ENCODE data around the gene HOXC11.

Gene HOXC11

DNA sequence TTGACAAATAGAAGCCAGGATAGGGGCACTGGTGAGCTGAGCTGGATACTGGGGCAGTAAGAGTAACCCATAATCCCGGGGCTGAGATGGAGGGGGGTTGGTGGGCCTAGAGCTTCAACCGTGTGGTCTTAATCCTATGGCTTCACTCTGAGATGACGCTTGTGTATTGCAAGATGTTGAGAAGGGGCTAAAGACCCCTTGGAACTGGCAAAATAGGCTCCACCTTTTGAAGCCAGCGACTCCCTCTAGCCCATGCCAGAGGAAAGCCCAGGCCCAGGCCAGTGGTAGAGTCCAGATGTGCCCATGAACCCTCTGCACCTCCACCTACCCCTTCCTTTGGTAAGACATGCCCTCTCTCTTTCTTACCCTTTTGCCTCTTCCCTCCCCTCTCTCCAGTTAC, 13.6 kb upstream of the HOXC11 start:
- no peak for DNase-seq

DNA sequence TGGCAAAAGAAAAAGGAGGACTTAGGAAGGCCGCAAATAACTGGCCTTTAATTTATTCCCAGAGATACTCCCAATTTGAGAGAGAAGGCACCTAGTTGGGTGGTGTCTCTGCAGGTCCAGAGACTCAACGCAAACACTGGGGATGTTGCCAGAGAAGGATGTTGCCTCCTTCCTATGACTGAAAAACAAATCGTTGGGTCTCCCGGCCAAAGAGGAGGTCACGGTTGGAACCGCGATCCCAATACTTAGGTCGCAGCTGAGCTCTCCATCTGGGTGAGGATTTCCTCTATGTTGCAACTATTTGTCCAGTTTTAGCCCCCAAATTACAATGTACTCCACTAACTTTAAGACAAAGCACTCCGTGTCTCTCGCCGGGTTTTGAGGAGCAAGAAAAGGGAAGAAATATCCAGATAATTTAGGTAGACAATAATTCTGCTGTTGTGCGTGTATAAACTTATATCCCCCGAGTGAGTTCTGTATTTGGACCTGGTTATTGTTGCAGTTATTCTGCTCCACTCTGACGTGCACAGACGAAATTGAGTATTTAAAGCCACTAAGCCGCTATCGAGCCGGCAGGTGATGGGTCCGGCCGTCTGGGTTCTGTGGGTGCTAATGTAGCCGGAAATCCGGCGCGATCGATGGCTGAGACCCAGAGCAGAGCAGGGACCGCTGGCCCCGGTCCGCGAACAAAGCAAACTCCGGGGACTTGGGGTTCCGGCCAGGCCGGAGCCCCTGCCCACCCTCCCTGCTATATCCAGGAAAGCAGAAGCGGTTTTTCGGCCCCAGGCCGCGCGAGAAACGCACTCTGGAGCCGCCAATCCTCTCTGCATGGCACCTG, 12.5 kb upstream of the HOXC11 start:
- no peak for DNase-seq

DNA sequence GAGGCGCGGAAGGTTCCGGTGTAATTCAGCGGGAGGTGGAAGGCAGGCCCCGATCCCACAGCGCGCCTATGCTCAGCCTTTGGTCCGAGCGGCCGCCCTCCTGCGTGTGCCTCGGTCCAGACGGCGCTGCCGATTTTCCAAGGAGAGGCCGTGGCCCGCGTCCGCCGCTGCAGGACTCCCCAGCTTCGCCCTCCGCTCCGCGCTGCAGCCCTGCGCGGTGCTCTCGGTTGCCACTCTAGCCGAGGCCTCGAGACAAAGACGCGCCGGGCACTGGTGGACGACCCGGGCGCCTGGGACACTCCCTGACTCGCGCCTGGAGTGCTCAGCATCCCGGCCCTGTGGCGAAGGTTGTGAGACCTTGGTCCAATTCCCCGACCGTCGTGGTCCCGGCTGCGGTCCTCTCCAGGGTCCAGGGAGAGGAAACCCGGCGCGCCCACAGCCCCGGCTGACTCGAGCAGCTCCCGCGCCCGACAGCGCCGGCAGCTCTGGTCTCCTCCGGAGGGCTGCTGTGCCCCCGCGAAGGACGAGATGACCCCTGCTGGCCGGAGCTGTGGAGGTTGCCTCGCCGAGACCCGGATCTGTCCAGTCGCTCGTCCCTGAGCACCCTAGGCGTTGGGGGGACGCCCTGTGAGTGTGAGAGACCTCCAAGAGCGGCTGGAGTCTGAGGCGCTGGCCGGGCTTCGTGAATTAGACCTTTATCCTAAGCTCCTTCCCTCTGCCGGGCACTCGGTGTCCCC, 11.7 kb upstream of the HOXC11 start:
- no peak for DNase-seq

DNA sequence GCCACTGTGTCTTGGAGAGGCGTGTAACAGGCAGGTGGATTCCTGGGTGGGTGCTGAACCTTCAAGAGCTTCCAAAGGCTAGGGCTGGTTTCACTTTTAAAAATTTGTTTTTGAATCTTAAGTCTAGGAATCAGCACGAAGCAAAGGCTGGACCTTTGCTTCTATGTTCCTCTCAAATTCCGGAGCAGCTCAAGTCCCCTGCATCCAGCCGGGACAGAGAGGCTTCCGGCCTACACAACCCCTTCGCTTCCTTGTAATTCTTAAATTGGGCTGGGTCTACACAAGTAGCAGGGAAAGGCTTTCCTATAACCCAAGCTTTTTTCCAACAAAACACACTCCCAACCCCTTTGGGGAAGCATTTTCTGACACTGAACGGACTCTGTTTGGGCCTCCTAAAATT, 9.9 kb upstream of the HOXC11 start:
- no peak for DNase-seq

DNA sequence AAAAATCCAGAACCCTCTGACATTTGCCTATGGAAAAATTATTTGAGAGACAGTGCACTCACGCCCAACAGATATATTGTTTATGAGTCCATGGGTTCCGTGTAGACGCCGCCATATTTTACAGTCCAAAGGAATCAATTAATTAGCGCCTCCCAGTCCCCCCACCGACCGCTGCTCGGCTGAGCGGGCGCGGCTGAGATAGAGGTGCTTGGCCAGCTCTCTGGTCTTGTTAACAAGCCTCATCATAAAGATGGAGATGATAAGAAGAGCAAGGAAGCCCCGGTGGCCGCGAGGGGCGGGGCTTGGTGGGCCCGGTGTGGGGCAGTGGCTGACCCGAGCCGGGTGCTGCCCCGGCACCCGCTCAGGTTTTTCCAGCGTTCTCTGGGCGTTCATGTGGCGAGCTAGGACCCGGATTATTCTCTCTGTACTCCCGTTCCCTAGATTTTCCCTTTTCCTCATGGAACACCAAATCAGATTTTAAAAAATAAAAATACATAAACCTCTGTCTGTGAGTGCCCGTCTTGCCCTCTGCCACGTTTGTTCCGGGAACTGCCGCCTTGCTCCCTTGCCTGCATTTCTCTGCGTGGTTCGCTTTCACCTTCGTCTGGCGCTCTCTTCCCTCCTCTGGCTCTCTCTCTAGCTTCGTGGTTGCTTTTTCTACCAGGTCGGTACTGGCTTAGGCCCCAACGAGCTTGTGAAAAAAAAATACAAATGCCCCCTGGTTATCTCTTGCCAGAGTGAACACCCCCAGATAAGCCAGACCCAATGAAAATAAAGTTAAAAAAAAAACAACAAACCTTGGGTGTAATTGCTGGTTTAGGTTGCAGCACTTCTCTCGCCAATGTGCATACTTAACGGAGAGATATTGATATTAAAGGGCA, 9.3 kb upstream of the HOXC11 start:
- DNase-seq, result no peak

DNA sequence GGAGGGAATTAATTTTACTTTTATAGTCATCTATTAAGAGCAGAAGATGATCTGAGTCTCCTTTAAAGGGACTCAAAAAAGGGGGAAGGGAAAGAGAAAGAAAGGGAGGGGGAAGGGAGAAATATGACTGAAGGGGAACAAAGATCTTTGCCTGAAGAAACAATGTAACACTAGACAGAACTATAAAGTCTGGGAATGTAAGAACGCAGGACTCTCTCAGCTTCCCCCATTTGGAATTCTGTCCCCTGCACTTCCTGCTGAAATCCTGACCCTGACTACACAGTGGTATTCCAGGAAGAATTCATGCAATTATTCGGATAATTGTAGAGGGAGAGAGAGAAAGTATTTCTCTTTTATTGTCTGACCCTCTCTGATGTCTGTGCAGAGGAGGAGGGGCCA, 8.6 kb upstream of the HOXC11 start:
- no peak for DNase-seq

DNA sequence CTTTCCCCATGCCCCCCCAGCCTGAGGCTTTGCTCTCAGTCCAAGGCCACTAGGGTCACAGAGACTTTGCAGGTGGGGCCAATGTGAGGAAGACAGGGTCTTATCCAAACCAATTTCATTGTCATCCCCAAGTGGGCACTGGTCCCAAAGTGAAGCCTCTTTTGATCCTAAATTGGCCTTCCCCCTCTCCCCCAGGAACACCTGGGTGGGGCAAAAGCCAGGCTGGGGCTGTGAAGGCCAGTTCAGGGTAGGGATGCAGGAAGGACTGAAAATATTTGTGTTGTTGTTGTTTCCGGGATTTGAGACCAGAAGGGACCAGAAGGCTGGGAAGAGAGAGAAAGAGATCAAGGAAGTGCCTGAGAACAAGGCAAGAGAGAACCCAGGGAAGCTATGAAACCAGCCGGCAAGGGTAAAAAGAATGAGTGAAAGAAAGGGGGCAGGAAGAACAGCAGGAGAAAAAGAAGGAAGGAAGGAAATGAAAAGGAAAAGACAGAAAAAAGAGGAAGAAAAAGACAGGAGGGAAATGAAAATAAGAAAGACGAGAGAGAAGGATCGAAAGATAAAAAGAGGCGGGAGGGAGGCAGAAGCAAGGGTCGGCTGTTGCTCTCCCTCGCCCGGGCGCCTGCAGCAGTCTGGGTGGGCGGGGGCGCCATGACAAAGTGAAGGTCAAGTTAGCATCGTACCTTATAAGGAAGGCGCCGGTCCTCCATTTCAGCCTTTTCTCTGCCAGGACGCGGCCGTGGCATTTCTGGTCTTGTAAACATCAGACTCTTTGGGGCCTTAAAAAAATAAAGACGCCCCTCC, 7.4 kb upstream of the HOXC11 start:
- DNase-seq, result no peak

DNA sequence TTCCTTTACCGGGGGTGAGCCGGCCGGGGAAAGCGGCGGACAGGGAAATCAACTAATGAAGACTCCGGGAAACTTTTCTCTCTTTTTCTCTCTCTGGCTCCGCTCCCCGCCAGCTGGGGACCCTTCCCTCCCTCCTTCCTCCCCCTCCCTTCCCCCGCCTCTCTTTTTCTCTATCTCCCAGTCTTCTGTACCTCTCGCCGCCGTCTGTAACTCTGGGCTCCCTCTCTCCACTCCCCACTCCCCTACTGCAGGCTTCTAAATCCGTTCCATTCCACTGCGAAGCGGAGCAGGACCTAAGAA, 6.9 kb upstream of the HOXC11 start:
- DNase-seq, result no peak

DNA sequence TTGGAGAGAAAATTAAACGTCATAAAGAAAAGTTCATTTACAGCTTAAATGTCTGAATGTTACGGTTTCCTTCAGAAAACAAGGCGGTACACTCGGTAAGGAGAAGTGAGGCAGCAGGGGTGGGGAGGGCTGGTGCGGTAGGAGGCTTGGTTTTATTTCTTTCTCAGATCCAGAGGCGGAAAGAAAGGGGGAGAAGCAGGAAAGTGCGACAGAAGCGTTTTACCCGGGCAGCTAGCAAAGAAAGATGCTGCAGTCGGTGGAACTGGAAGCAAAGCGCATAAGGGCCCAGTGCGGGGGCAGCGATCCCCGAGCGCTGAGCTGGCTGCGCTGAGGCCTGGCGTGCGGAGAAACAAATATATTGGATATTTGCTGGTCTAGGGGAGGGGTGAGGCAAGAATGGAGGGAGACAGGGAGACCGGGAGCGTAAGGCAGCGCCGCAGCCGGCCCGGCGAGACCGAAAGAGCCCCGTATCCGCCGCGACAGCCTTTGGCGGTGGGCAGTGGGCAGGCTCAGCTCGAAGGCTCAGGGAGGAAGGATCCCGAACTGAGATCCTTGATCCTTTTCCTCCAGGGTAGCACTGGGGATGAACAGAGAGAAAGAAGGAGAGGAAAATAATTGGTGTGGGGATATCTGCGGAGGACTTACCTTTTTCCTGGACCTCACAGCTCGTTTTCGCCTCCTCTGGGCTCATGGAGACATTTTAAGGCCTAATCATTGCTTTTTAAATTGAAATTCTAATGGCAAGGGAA, 6.4 kb upstream of the HOXC11 start:
- DNase-seq, result no peak

DNA sequence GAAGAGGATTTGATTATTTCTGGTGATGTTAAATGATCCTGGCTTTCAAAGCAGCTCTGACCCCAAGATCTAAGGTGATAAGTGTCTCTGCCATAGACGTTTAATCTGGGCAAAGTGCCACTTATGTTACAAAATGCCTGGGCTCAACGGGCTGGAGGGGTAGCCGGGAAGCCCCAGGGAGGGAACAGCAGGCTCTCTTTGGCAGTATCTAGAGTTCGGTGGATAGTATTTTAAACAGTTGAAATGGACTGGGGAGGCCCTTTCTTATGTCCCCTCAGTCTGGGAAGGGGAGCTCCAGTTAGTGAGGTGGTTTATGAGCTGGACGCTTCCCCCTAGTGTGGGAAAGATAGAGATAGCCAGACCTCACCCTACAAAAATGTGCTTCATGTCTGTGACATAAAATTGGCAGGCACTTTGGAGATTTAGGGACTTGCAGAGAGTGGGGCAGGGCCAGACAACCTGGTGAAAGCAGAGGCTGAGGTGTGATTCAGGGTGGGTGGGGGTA, 5.5 kb upstream of the HOXC11 start:
- no peak for DNase-seq

DNA sequence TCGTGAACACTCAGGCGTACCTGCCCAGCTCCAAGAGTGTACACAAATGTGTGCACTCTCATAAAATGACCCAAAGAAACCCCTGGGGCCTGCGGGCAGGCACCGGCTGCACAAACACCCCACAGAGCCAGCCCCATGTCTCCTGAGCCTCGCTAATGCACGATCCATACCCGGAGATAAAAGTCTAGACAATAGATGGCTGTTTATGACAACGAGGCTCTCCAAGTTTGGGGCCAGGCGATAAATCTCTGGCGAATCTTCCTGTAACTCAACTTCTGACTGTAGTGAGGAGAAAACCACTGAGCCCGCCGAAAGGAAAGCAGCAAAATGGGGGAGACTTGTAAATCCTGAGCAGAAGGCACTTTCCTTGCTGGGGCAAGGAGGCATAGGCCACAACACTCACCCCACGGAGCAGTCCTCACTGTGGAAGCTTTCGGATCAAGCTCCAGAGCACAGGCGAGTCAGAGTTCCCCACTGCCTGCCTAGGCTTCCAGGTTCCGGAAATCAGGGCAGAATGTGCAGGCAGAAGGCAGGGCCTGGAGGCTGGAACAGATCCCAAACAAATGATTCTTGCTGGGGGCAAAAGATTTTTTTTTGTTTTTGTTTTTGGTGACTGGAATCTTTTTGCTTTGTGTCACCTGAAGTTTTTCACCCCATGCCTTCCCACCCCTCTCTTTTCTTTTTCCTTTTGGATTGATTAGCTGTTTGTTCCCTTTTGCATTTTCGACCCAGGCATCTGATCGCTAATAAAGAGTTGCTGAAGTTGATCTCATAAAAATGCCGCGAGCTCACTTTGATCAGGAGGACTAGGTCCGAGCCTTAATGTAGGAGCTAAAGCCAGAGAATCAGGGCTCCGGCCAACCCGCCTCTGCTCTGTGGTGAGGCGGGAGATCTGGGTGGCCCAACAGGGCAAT, 4.5 kb upstream of the HOXC11 start:
- DNase-seq, result no peak

DNA sequence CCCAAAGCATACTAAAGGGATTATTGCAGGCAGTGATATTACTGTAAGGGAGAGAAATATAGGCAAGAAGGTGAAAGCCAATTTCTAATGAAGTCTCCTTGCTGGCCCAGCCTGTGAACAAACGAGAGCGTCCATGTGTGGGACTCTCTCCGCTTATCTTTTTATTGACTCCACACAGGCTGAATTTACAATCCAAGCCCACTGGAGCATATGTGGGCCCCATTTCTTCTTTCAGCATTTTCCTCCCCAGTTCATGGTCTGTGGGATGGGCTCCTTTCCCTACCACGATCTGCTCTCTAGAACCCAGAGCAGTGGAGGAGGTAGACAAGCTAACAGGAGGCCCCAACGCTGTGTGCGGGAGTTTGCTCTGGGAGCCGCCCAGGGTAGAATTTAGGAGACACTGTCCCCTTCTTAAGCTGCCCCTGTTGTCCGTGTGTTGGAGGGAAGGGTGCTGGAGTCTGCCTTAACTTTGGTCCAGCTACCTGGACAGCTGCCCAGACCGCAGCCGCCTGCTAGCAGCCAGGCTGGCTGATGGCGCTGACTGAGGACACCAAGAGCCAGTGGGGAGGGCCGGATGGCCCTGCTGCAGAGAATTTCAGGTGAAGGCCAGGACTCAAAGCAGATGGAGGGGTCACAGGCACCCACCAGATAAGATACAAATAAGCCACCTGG, 3.2 kb upstream of the HOXC11 start:
- DNase-seq, result no peak

DNA sequence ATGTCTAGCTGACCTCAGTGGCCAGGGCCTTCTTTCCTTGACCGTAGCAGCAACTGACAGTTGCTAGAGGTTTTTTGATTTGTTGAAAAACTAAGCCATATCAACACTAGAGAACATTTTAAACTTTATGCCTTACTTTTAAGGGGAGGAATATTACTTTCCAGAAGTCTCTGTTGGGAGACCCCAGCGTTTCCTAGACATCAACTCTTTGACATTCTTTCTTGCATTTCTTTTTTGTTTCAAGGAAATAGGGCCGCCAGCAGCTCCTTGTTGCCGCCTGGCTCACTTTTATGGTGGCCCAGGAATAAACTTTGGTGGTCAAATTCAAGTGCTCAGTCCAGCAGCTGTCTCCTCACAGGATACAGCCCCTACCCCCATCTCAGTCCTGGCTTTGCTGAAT, 2.5 kb upstream of the HOXC11 start:
- DNase-seq, result no peak

DNA sequence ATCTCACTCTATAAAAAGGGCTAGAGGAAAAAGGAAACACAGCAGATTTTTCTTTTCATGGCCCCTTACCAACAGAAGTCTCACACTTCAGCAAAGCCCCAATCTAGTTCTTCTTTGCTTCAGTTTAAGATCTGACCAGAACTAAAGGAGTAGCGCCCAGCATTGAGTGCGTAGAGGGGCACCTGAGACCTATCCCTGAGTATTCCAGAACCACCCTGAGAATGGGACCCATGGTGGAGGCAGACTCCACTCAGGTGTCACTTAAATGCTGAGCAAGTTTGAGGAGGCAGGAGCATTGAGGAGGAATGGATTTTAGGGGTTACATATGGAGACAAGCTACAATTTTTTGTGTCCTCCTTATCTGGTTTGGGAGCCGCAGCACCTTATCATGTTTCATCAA, 1.8 kb upstream of the HOXC11 start:
- no peak for DNase-seq

DNA sequence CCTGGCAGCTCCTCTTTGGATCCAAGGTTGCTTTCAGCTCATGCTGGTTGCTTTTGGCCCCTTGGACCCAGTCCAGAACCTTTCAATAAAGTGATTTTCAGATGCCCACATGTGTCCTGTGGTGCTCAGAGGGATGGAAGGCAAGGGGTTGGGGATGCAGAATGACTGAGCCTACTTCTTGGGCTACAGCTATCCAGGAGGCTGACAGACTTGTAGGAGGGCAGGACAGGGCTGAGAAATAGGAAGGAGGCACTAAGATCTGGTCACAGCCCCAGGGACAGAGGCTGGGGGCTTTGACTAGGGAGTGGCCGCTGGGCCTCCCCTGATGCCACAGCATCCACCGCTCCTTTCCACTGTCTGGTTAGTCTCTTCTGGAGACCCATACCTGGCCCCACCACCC, 1.2 kb upstream of the HOXC11 start:
- no peak for DNase-seq

DNA sequence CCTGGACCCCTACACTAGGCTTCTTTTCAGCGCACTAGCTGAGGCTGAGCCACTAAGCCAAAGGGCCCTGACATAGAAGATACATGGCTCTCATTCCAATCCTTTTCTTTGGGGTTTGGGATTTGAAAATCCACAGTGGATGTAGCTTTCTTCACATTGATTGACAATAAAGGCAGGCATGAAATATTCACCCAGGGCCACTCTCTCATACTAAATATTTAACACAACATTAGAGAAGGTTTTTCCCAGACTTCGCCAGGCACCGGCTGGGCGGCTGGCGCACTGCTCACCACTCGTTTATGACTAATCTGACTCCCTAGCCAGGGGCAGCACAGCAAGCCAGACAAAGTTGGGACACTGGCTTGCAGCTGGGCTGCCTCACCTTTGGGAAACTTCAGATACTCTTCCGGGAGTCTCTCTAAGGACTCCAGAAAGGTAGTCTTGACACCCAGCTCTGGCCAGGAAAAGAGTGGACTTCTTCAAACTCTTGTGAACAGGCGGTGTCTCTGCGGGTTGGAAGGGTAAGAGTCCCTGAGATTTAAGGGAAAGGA, 699 bp upstream of the HOXC11 start:
- DNase-seq, result no peak

DNA sequence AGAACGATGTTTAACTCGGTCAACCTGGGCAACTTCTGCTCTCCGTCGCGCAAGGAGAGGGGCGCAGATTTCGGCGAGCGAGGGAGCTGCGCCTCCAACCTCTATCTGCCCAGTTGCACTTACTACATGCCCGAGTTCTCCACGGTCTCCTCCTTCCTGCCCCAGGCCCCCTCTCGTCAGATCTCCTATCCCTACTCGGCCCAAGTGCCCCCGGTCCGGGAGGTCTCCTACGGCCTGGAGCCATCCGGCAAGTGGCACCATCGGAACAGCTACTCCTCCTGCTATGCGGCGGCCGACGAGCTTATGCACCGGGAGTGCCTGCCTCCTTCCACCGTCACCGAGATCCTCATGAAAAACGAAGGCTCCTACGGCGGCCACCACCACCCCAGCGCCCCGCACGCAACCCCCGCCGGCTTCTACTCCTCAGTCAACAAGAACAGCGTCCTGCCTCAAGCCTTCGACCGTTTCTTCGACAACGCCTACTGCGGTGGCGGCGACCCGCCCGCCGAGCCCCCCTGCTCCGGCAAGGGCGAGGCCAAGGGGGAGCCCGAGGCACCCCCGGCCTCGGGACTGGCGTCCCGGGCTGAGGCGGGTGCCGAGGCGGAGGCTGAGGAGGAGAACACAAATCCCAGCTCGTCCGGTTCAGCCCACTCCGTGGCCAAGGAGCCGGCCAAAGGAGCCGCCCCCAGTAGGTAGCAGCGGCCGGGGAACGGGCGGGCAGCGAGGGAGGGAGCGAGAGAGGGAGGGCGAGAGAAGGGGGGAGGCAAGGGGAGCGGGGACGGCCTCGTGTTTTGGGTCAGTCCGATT, 513 bp downstream of the HOXC11 start:
- no peak for DNase-seq

DNA sequence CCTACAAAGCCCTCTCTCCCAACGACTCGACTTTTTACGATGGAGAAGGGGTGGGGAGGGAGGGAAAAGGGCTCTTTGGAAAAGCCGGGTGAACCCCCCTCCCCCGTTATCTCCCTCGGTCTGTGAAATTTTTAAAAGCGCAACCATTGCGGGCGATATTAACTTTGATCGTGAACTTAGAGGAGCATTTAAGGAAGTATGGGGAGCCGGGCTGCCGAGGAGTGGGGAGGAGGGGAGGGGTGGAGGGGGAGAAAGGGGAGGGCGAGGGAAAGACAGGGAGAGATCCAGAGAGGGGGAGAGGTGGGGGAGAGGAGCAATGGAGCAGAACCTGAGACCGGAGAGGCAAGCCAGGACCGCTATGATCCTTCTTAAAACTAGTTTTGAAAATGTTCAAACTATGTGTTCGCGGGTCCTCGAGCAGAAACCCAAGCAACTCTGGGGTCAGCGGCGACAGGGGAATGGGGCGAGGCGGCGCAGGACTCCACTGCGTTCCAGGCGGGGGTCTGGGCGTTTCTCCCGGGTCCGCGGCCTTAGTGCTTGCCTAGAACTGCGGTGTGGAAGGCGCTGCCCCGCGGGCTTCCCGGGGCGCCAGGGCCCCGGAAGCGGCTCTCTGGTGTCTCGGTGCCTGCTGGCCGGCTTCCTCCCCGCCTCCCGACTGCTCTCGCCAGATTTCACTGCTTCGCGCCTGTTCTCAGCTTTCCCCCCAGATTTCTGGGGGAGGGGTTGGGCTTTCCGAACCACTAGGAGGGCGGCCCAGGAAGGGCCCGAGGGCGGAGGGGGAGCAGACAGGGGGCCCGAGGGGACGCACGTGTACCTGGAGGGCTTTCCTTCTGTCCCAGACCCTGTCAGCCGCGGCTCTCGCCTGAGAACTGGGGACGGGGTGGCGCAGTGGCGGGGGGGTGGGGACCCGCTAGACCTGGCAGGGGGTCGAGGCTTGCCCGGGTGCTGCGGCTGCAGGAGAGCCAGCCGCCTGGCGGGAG, 1.4 kb downstream of the HOXC11 start, which contains the start of gene HOTAIR:
TSS of gene HOTAIR (minus strand) at position 871 of the 980 bp plus-strand sequence.
- no peak for DNase-seq

Data from activated T-cell treated with anti-CD3 and anti-CD28 coated beads for 4 hours (primary cell).